Measurements from ENCODE around the gene CENPX.
A peak's percentile ranks its signal among the peaks of the same experiment; 100 is the strongest.

The CENPX gene

DNA sequence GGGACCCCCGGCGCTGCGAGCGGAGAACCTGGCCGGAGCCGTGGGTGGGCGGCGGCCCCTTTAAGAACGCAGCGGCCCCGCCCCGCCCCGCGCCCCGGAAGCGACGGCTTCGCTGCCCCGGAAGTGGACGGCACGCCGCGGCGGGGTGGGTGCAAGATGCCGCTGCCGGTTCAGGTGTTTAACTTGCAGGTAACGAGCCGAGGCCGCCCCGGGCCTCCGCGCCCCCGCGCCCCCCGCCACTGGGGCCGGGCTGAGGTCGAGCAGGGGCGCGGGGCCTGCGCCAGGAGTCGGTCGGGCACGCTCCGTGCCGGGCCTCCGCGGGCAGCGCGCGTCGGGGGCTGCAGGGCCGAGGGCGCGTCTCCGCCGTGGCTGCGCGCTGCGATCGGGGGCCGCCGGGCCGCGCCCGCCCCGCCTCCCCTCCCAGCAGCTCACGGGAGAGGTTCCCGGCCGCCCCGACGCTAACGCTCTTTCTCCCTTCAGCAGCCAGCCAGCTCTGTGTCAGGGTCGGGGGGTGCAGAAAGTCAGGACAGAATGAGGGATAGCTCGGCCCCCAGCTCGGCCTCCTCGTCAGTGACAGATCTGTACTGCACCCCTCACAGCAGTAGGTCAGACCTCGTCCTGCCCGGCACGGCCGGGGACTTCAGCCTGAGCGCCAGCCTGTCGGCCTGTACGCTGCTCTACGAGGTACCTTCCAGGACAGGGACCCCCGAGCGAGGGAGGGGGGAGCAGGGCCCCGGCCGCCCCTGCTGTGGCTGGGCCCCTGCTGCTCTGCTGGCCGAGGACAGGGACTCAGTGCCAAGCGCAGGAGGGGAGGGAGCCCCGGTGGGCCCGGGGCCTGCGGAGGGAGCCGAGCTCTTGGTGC, 29.3 kb upstream of the CENPX start, which contains the start of the genes GPS1 and RFNG:
Gene GPS1 (plus strand): TSS at position 123 of the 862 bp plus-strand sequence. CDS start 34 bp downstream, at position 157.
Gene RFNG (minus strand): TSS at position 36 of the 862 bp plus-strand sequence. CDS start 45 bp downstream, outside the sequence.
- peak; percentile 34; the same call in 1 of the 2 replicates for TF ChIP-seq EGR1 (IDR thresholded peaks at IDR 0.05)
- TF ChIP-seq NFIC (IDR thresholded peaks at IDR 0.05) = no peak
- TF ChIP-seq, protein P1, sequence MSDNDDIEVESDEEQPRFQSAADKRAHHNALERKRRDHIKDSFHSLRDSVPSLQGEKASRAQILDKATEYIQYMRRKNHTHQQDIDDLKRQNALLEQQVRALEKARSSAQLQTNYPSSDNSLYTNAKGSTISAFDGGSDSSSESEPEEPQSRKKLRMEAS (IDR thresholded peaks at IDR 0.05) = peak; percentile 52
- 0 out of 2 replicates have a peak, but pooled peaks have one; percentile 8 for TF ChIP-seq ZBTB7A (IDR thresholded peaks at IDR 0.05; ENCODE audit: low read depth)
- TF ChIP-seq, protein P2, sequence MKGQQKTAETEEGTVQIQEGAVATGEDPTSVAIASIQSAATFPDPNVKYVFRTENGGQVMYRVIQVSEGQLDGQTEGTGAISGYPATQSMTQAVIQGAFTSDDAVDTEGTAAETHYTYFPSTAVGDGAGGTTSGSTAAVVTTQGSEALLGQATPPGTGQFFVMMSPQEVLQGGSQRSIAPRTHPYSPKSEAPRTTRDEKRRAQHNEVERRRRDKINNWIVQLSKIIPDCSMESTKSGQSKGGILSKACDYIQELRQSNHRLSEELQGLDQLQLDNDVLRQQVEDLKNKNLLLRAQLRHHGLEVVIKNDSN (IDR thresholded peaks at IDR 0.05) = no peak
- peak; percentile 71 for TF ChIP-seq TAF1 (IDR thresholded peaks at IDR 0.05; ENCODE audit: low read depth)
- TF ChIP-seq CREB1 (IDR thresholded peaks at IDR 0.05; ENCODE audit: low read depth) = no peak; the same call in 1 of the 2 replicates
- peak; percentile 71; the same call in 1 of the 2 replicates for TF ChIP-seq YY1 (IDR thresholded peaks at IDR 0.05; ENCODE audit: low read depth)
- TF ChIP-seq EP300 (IDR thresholded peaks at IDR 0.05; ENCODE audit: borderline replicate concordance) = no peak

DNA sequence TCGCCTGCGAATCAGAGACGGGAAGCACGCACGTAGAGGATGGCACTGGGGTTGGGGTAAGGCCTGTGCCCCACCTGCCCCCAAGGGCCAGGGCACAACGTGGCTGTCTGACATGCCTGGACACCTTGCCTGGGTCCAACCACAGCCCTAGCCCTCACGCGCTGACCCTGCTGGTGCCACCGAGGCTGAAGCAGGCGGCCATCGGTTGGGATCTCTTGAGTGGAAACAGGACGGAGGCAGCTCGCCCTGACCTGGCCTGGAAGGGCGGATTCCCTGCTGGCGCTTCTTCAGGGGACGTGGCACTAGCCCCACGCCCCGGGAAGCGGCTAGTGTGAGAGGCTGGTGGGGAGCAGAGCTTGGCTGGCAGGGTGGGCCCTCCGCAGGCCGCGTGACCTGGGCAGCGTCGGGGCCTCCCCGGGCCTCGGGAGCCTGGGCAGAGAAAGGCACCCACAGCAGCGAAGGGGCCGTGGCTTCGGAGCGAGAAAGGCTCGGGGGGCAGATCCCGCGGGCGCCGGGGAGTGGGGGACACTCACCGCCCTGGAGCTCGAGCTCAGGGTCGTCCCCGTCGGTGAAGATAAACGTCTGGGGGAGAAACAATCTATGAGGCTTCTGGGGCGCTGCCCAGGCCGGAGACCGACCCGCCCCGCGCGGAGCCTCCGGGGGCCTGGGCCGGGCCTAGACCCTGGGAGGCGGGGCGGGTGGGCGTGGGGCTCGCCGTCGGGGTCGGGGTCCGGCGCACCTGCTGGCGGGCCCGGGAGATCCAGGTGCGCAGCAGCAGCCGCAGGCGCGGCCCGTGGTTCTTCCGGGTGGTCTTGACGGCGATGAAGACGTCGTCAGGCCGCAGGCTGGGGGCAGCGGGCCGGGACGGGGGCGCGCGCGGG, 28.3 kb upstream of the CENPX start:
- TF ChIP-seq RAD21 (IDR thresholded peaks at IDR 0.05; ENCODE audit: low read depth) (no peak), ZBTB7A (IDR thresholded peaks at IDR 0.05; ENCODE audit: low read depth) (peak; percentile 87)

DNA sequence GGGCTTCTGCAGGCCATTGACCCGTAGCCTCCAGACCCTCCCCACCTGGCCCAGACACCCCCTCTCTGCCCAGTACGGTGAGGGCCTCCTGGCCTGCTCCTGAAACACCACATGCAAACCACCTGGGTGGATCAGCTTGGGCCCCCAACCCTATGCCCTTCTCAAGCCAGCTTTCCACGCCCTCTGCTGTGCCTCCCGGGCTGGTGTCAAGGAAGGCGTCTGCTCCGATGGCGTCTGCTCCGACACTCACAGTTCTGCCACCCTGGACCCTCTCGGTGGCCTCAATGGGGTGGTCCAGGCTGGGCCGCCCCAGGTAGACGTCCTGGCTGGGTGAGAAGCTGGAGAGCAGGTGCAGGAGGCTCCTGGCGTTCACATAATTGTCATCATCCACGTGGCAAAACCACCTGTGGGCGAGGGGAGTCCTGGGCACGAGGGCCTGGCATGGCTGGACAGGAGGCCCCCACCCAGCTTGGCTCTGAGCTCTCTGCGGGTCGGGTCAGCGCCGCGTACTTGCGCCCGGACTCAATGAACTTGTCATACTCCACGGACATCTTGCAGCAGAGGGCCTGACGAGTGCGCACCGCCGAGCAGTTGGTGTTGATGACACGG, 27.6 kb upstream of the CENPX start:
- TF ChIP-seq EP300 (IDR thresholded peaks at IDR 0.05; ENCODE audit: borderline replicate concordance) (no peak), TEAD4 (IDR thresholded peaks at IDR 0.05) (no peak), FOXM1 (IDR thresholded peaks at IDR 0.05; ENCODE audit: borderline replicate concordance, low read depth) (no peak), CEBPB (IDR thresholded peaks at IDR 0.05) (no peak), CREB1 (IDR thresholded peaks at IDR 0.05; ENCODE audit: low read depth) (no peak), YY1 (IDR thresholded peaks at IDR 0.05; ENCODE audit: low read depth) (no peak)
- TF ChIP-seq, protein P2 (IDR thresholded peaks at IDR 0.05) = no peak
- TF ChIP-seq, protein P1 (IDR thresholded peaks at IDR 0.05) = no peak

DNA sequence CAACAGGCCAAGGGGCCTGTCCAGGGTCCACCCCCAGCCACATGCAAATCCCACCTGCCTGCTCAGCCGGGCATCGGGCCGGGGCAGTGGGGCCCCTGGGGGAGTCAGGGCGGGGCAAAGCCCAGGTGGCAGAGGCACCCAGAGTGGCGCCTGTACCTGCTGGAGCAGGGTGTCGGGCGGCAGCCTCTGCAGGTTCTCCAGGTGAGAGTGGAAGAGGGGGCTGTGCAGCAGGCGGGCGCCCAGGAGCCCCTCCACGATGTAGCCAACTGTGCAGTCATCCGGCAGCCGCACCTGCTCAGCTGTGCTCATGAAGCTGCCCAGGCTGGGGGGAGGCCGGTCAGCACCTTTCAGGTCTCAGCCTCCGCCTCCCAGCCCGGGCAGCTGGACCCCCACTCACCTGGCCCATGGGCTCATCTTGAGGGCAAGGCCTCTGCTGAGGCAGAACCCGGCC, 26.9 kb upstream of the CENPX start:
- TF ChIP-seq CREB1 (IDR thresholded peaks at IDR 0.05; ENCODE audit: low read depth) = no peak

DNA sequence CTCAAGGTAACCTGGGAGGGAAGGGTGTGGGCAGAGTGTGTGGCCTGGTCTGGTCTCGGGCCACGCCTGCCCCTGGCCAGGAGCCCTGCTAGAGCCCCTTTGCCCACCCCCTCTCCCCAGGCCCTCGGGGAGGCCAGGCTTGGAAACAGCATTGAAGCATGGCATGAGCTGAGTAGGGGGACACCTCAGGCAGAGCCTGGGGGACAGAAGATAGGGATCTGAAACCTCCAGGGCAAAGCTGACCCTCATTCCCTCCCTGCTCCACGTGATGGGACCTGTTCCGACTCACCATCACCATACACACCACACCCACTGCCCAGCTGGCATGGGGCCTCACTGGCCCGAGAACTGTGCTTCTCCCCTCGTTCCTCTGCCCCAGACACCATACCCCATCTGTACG, 26.4 kb upstream of the CENPX start:
- TF ChIP-seq NFIC (IDR thresholded peaks at IDR 0.05) (no peak), FOXM1 (IDR thresholded peaks at IDR 0.05; ENCODE audit: borderline replicate concordance, low read depth) (no peak), TEAD4 (IDR thresholded peaks at IDR 0.05) (no peak), CEBPB (IDR thresholded peaks at IDR 0.05) (no peak), TCF12 (IDR thresholded peaks at IDR 0.05; ENCODE audit: low read depth) (no peak), EP300 (IDR thresholded peaks at IDR 0.05; ENCODE audit: borderline replicate concordance) (no peak), TAF1 (IDR thresholded peaks at IDR 0.05; ENCODE audit: low read depth) (no peak), ZBTB7A (IDR thresholded peaks at IDR 0.05; ENCODE audit: low read depth) (no peak), RAD21 (IDR thresholded peaks at IDR 0.05; ENCODE audit: low read depth) (no peak)
- TF ChIP-seq, protein P1 (IDR thresholded peaks at IDR 0.05) = no peak
- TF ChIP-seq, protein P2 (IDR thresholded peaks at IDR 0.05) = no peak

DNA sequence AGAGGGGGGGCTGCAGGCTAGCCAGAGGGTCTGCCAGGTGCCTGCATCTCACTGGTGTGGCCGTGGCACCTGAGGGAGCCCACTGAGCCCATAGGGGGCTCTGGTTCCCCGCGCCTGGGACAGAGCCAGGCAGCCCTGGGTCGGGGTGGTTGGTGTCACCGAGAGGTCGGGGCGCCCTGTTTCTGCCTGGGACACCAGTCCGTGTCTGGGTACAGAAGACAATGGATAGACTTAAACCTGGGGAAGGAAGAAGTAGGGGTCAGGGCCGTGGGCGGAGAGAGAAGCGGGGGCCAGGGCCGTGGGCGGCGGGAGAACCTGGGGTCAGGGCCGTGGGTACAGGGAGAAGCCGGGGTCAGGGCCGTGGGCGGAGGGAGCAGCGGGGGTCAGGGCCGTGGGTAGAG, 25.9 kb upstream of the CENPX start:
- TF ChIP-seq TCF12 (IDR thresholded peaks at IDR 0.05; ENCODE audit: low read depth) (no peak), NFIC (IDR thresholded peaks at IDR 0.05) (no peak), RAD21 (IDR thresholded peaks at IDR 0.05; ENCODE audit: low read depth) (no peak), EGR1 (IDR thresholded peaks at IDR 0.05) (no peak), TEAD4 (IDR thresholded peaks at IDR 0.05) (no peak), ZBTB7A (IDR thresholded peaks at IDR 0.05; ENCODE audit: low read depth) (no peak), TAF1 (IDR thresholded peaks at IDR 0.05; ENCODE audit: low read depth) (no peak), EP300 (IDR thresholded peaks at IDR 0.05; ENCODE audit: borderline replicate concordance) (no peak), YY1 (IDR thresholded peaks at IDR 0.05; ENCODE audit: low read depth) (no peak), CEBPB (IDR thresholded peaks at IDR 0.05) (no peak), FOXM1 (IDR thresholded peaks at IDR 0.05; ENCODE audit: borderline replicate concordance, low read depth) (no peak)
- TF ChIP-seq, protein P3, sequence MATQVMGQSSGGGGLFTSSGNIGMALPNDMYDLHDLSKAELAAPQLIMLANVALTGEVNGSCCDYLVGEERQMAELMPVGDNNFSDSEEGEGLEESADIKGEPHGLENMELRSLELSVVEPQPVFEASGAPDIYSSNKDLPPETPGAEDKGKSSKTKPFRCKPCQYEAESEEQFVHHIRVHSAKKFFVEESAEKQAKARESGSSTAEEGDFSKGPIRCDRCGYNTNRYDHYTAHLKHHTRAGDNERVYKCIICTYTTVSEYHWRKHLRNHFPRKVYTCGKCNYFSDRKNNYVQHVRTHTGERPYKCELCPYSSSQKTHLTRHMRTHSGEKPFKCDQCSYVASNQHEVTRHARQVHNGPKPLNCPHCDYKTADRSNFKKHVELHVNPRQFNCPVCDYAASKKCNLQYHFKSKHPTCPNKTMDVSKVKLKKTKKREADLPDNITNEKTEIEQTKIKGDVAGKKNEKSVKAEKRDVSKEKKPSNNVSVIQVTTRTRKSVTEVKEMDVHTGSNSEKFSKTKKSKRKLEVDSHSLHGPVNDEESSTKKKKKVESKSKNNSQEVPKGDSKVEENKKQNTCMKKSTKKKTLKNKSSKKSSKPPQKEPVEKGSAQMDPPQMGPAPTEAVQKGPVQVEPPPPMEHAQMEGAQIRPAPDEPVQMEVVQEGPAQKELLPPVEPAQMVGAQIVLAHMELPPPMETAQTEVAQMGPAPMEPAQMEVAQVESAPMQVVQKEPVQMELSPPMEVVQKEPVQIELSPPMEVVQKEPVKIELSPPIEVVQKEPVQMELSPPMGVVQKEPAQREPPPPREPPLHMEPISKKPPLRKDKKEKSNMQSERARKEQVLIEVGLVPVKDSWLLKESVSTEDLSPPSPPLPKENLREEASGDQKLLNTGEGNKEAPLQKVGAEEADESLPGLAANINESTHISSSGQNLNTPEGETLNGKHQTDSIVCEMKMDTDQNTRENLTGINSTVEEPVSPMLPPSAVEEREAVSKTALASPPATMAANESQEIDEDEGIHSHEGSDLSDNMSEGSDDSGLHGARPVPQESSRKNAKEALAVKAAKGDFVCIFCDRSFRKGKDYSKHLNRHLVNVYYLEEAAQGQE (IDR thresholded peaks at IDR 0.05; ENCODE audit: low read depth) = no peak
- TF ChIP-seq, protein P2 (IDR thresholded peaks at IDR 0.05) = no peak
- TF ChIP-seq, protein P1 (IDR thresholded peaks at IDR 0.05) = no peak
